Measurements from ENCODE around the gene RUFY2.
"Not testable (repeated sequence)": the region's sequence is repeated elsewhere in the genome, so short reads cannot be mapped to it uniquely, and the experiment has no call there.

Gene RUFY2

DNA sequence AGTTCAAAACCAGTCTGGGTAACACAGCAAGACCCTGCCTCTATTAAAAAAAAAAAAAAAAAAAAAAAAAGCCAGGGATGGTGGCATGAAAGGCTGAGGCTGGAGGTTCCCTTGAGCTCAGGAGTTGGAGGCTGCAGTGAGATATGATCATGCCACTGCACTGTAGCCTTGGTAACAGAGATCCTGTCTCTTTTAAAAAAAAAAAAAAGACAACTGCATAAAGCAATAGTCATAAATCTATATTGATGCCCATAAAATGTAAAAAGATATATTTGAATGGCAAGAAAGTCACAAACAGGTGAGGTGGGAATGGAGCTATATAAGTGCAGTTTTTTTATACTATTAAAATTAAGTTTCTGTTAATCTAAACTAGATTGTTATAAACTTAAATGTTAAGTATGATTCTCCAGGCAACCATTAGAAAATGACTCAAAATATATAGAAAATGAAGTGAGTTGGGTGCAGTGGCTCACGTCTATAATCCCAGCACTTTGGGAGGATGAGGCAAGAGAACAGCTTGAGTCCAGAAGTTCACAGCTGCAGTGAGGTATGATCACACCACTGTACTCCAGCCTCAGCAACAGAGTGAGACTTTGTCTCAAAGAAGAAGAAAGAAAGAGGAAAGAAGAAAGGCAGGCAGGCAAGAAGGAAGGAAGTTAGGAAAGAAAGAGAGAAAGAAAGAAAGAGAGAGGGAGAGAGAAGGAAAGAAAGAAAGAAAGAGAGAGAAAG lies 88.6 kb downstream of the RUFY2 start:
- Histone ChIP-seq H3K9ac (ENCODE audit: low read depth, low read length) (no peak overlapping the region), H3K4me3 (ENCODE audit: low read length) (no peak overlapping the region), H3K4me1 (ENCODE audit: insufficient read depth, low read length) (no peaks in the 10 kb centered on the region), H3K36me3 (ENCODE audit: insufficient read depth, low read length) (no peaks in the 10 kb centered on the region), H3K9me3 (ENCODE audit: insufficient read depth, low read depth, low read length) (peaks cover 16% of the 10 kb centered on the region), H3K27me3 (ENCODE audit: insufficient read depth, low read length) (no peaks in the 10 kb centered on the region), H3K27ac (ENCODE audit: low read depth, low read length) (no peak overlapping the region)
- WGBS, result 82% methylated on average over 1 of the region's 1 CpG

DNA sequence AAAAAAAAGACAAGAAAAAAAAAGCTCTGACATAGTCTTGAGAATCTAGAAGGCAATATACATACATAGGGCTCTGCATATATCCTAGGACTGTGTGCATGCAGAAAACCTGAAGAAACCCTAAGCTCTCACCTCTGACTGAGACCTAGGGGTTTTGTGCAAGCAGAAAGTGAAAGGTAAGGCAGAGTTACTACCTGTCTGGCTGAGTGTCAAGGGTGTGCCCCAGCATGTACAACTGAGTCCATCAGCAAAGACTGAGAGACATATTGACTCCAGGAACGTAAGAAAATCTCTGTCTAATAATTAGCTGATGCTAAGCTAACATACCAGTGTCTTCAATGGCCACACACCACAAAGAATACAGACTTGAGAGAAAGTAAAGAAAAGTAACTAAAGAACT lies 91.5 kb downstream of the RUFY2 start:
- Histone ChIP-seq H3K9ac (ENCODE audit: low read depth, low read length) (no peak overlapping the region), H3K36me3 (ENCODE audit: insufficient read depth, low read length) (no peaks in the 10 kb centered on the region), H3K27me3 (ENCODE audit: insufficient read depth, low read length) (no peaks in the 10 kb centered on the region), H3K27ac (ENCODE audit: low read depth, low read length) (no peak overlapping the region), H3K4me1 (ENCODE audit: insufficient read depth, low read length) (no peaks in the 10 kb centered on the region), H3K9me3 (ENCODE audit: insufficient read depth, low read depth, low read length) (peaks cover 16% of the 10 kb centered on the region), H3K4me3 (ENCODE audit: low read length) (no peak overlapping the region)
- WGBS, result 100% methylated on average over 1 of the region's 1 CpG

DNA sequence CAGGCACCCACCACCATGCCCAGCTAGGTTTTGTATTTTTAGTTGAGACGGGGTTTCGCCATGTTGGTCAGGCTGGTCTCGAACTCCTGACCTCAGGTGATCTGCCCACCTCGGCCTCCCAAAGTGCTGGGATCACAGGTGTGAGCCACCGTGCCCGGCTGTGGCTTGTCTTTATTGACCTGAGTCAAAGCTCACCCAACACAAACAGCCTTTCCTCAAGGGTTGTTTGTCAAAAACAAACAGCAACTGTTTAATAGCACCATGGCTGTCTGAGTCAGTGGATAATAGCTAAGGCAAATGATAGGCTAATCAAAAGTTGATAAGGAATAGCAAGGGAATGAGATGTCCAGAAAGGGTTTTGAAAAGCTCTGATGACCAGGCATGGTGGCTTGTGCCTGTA lies 92.1 kb downstream of the RUFY2 start:
- WGBS, result 91% methylated on average over 6 of the region's 6 CpGs
- H3K9ac ChIP-seq (ENCODE audit: low read depth, low read length); H3K4me1 ChIP-seq (ENCODE audit: insufficient read depth, low read length); H3K27ac ChIP-seq (ENCODE audit: low read depth, low read length); H3K27me3 ChIP-seq (ENCODE audit: insufficient read depth, low read length); H3K36me3 ChIP-seq (ENCODE audit: insufficient read depth, low read length); H3K4me3 ChIP-seq (ENCODE audit: low read length): not testable (repeated sequence)
- H3K9me3 ChIP-seq (ENCODE audit: insufficient read depth, low read depth, low read length), result peaks cover 16% of the 10 kb centered on the region

DNA sequence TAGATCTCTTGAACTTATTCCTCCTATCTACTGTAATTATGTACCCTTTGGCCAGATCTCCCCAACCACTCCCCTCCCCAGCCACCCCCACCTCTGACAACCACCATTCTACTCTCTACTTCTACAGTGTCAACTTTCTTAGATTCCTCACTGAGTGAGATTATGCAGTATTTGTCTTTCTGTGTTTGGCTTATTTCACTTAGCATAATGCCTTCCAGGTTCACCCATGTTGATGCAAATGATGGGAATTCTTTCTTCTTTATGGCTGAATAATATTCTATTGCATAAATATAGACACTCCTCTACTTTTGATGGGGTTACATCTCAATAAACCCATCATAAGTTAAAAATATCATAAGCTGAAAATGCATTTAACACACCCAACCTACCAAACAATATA lies 96.5 kb downstream of the RUFY2 start:
- no peak overlapping the region for H3K27ac ChIP-seq (ENCODE audit: low read depth, low read length)
- no peak overlapping the region for H3K4me3 ChIP-seq (ENCODE audit: low read length)
- H3K4me1 ChIP-seq (ENCODE audit: insufficient read depth, low read length), result no peaks in the 10 kb centered on the region; the same call in 1 of the 2 replicates
- no peaks in the 10 kb centered on the region for H3K27me3 ChIP-seq (ENCODE audit: insufficient read depth, low read length)
- H3K9ac ChIP-seq (ENCODE audit: low read depth, low read length), result no peak overlapping the region
- H3K36me3 ChIP-seq (ENCODE audit: insufficient read depth, low read length), result no peaks in the 10 kb centered on the region
- no peaks in the 10 kb centered on the region for H3K9me3 ChIP-seq (ENCODE audit: insufficient read depth, low read depth, low read length)

DNA sequence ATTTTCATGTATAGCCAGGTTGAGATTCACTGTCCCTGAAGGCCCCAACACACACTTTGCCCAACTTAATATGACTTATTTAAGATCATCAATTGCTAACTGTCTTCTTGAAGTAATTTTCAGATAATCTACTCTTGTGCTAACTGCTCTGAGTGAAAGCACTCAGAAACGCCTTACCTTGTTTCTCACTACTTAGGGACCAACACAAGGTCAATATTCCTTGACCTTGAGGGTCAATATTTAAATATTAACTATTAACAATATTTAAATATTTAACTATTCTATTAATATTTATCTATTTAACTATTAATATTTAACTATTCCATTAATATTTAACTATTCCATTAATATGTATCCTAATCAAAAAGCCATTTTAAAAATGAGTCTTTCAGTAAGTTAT lies 101.2 kb downstream of the RUFY2 start:
- WGBS, result 0% methylated on average over 1 of the region's 1 CpG
- Histone ChIP-seq H3K9ac (ENCODE audit: low read depth, low read length) (no peak overlapping the region), H3K9me3 (ENCODE audit: insufficient read depth, low read depth, low read length) (no peaks in the 10 kb centered on the region), H3K27me3 (ENCODE audit: insufficient read depth, low read length) (no peaks in the 10 kb centered on the region), H3K4me1 (ENCODE audit: insufficient read depth, low read length) (no peaks in the 10 kb centered on the region; the same call in 1 of the 2 replicates), H3K36me3 (ENCODE audit: insufficient read depth, low read length) (no peaks in the 10 kb centered on the region), H3K4me3 (ENCODE audit: low read length) (no peak overlapping the region), H3K27ac (ENCODE audit: low read depth, low read length) (no peak overlapping the region)

- Histone ChIP-seq H3K9ac (ENCODE audit: low read depth, low read length) (no peak overlapping the region), H3K27me3 (ENCODE audit: insufficient read depth, low read length) (no peaks in the 10 kb centered on the region), H3K4me1 (ENCODE audit: insufficient read depth, low read length) (no peaks in the 10 kb centered on the region; the same call in 1 of the 2 replicates), H3K36me3 (ENCODE audit: insufficient read depth, low read length) (no peaks in the 10 kb centered on the region), H3K4me3 (ENCODE audit: low read length) (no peak overlapping the region), H3K27ac (ENCODE audit: low read depth, low read length) (no peak overlapping the region), H3K9me3 (ENCODE audit: insufficient read depth, low read depth, low read length) (no peaks in the 10 kb centered on the region)
- 73% methylated on average over 6 of the region's 7 CpGs for WGBS
Observed at GRCh38 chr10:68303849-68304412, 103.1 kb downstream of the RUFY2 start.

GRCh38 chr10:68302871-68303270 lies 104.2 kb downstream of the RUFY2 start:
- Histone ChIP-seq H3K4me3 (ENCODE audit: low read length) (no peak overlapping the region), H3K27ac (ENCODE audit: low read depth, low read length) (no peak overlapping the region), H3K4me1 (ENCODE audit: insufficient read depth, low read length) (no peaks in the 10 kb centered on the region; the same call in 1 of the 2 replicates), H3K27me3 (ENCODE audit: insufficient read depth, low read length) (no peaks in the 10 kb centered on the region), H3K9me3 (ENCODE audit: insufficient read depth, low read depth, low read length) (no peaks in the 10 kb centered on the region), H3K36me3 (ENCODE audit: insufficient read depth, low read length) (no peaks in the 10 kb centered on the region), H3K9ac (ENCODE audit: low read depth, low read length) (no peak overlapping the region)
- 74% methylated on average over 4 of the region's 5 CpGs for WGBS

GRCh38 chr10:68302503-68302823 lies 104.6 kb downstream of the RUFY2 start:
- Histone ChIP-seq H3K4me3 (ENCODE audit: low read length) (no peak overlapping the region), H3K27me3 (ENCODE audit: insufficient read depth, low read length) (no peaks in the 10 kb centered on the region), H3K9me3 (ENCODE audit: insufficient read depth, low read depth, low read length) (no peaks in the 10 kb centered on the region), H3K27ac (ENCODE audit: low read depth, low read length) (no peak overlapping the region), H3K4me1 (ENCODE audit: insufficient read depth, low read length) (no peaks in the 10 kb centered on the region; the same call in 1 of the 2 replicates), H3K36me3 (ENCODE audit: insufficient read depth, low read length) (no peaks in the 10 kb centered on the region), H3K9ac (ENCODE audit: low read depth, low read length) (no peak overlapping the region)
- WGBS, result 49% methylated on average over 2 of the region's 2 CpGs

DNA sequence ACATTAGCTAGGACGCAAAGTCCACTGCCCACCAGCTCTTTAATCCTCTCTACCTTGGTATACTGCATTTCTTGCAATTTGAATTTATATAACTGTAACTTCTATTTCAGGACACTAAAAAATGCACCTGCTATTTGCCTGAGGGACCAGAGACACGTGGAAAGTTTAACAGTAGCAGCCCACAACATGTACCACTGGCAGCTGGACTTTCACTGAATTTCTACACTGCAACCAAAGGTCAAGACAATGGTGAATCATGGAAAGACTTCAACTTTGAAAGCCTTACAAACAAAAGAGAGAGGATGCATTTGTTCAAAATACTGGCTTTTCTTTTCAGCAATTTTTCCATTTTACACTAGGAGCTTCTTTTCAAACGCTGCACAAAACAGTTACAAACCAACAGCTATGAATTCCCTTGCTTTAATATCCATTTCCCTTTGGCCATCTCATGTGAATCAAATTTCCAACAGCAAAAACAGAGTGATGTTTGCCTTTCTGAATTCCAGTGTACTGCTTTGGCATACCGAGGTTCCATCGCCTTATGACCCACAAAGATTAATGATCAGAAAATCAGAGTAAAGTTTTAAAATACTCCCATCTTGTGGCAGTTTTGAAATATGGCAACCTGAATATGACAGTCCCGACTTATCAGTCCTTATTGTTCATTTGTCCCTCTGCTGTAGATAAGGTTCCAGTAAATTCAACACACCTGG lies 105.1 kb downstream of the RUFY2 start:
- Histone ChIP-seq H3K9ac (ENCODE audit: low read depth, low read length) (no peak overlapping the region), H3K27ac (ENCODE audit: low read depth, low read length) (no peak overlapping the region), H3K9me3 (ENCODE audit: insufficient read depth, low read depth, low read length) (no peaks in the 10 kb centered on the region), H3K4me3 (ENCODE audit: low read length) (no peak overlapping the region), H3K36me3 (ENCODE audit: insufficient read depth, low read length) (no peaks in the 10 kb centered on the region), H3K27me3 (ENCODE audit: insufficient read depth, low read length) (no peaks in the 10 kb centered on the region), H3K4me1 (ENCODE audit: insufficient read depth, low read length) (no peaks in the 10 kb centered on the region; the same call in 1 of the 2 replicates)
- WGBS, result 86% methylated on average over 6 of the region's 6 CpGs

- H3K27ac ChIP-seq (ENCODE audit: low read depth, low read length), result no peak overlapping the region
- H3K9ac ChIP-seq (ENCODE audit: low read depth, low read length), result no peak overlapping the region
- no peak overlapping the region for H3K4me3 ChIP-seq (ENCODE audit: low read length)
- H3K36me3 ChIP-seq (ENCODE audit: insufficient read depth, low read length), result no peaks in the 10 kb centered on the region
- H3K27me3 ChIP-seq (ENCODE audit: insufficient read depth, low read length), result no peaks in the 10 kb centered on the region
- H3K4me1 ChIP-seq (ENCODE audit: insufficient read depth, low read length), result no peaks in the 10 kb centered on the region; the same call in 1 of the 2 replicates
- no peaks in the 10 kb centered on the region for H3K9me3 ChIP-seq (ENCODE audit: insufficient read depth, low read depth, low read length)
- 89% methylated on average over 3 of the region's 3 CpGs for WGBS
Observed at GRCh38 chr10:68301301-68301700, 105.8 kb downstream of the RUFY2 start.

- Histone ChIP-seq H3K9ac (ENCODE audit: low read depth, low read length) (no peak overlapping the region), H3K36me3 (ENCODE audit: insufficient read depth, low read length) (no peaks in the 10 kb centered on the region), H3K4me1 (ENCODE audit: insufficient read depth, low read length) (no peaks in the 10 kb centered on the region), H3K27me3 (ENCODE audit: insufficient read depth, low read length) (no peaks in the 10 kb centered on the region), H3K4me3 (ENCODE audit: low read length) (no peak overlapping the region), H3K9me3 (ENCODE audit: insufficient read depth, low read depth, low read length) (no peaks in the 10 kb centered on the region), H3K27ac (ENCODE audit: low read depth, low read length) (no peak overlapping the region)
- 81% methylated on average over 9 of the region's 9 CpGs for WGBS
Observed at GRCh38 chr10:68296843-68297663, 110.0 kb downstream of the RUFY2 start.

All from HUES64 (cell line).